GM12864 (cell line): ENCODE measurements around the gene DYNC1H1.

ENCODE experiments used
- DNase-seq: peaks from one replicate; pipeline ENCODE4 v3.0.0-alpha.2; 2011; ENCODE audit warnings: low read depth
- H3K4me3 ChIP-seq: 2 replicates; pipeline ENCODE4 v1.5.1; 2011; ENCODE audit warnings: mild to moderate bottlenecking, low read depth, low read length, control low read depth
- TF ChIP-seq, protein P1 (sequence below): IDR thresholded peaks from 2 replicates; pipeline ENCODE4 v1.5.1; 2011; ENCODE audit warnings: low read depth, mild to moderate bottlenecking, moderate library complexity, low read length, control low read depth, inconsistent platforms; ENCODE audit errors: missing control alignments

The DYNC1H1 gene

DNA sequence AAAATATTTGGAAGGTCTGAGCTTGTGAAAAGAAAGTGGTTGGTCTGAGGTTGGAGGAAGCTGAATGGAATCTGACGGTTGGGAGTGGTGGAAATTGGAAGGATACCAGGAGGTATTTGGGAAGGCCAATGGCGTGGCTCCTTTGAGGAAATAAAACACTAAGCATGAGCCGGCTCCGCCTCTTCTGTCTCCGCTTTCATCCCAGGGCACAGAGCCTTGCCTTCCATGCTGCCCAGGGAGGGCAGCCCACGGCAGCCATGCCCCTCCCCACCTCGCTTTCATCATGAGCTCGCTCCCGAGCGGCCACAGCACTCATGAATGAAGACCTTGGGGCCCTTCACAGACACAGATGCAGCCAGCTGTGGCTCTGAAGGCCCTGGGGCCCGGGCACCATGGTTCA lies 86.3 kb downstream of the DYNC1H1 start:
- TF ChIP-seq, protein P1, sequence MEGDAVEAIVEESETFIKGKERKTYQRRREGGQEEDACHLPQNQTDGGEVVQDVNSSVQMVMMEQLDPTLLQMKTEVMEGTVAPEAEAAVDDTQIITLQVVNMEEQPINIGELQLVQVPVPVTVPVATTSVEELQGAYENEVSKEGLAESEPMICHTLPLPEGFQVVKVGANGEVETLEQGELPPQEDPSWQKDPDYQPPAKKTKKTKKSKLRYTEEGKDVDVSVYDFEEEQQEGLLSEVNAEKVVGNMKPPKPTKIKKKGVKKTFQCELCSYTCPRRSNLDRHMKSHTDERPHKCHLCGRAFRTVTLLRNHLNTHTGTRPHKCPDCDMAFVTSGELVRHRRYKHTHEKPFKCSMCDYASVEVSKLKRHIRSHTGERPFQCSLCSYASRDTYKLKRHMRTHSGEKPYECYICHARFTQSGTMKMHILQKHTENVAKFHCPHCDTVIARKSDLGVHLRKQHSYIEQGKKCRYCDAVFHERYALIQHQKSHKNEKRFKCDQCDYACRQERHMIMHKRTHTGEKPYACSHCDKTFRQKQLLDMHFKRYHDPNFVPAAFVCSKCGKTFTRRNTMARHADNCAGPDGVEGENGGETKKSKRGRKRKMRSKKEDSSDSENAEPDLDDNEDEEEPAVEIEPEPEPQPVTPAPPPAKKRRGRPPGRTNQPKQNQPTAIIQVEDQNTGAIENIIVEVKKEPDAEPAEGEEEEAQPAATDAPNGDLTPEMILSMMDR, result no peak
- no peak for DNase-seq

DNA sequence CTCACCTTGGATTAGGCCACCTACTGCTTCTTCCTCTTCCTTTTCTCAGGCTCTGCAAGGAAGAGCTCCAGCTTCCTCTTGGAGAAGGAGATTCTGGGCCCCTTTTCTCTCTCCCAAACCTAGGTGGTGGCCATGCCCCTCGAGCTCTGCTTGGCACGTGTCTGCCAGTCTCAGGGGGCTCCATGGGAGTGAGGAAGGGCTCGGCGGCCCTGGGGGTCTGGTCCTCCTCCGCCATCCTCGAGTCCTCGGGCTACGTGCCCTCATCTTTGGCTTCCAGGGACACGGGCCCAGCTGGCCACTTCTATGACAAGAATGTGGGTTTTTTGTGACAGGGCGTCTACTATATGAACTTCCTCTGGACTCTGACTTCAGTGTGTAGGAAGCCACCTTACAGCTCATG lies 88.1 kb downstream of the DYNC1H1 start:
- DNase-seq, result no peak
- TF ChIP-seq, protein P1, result no peak
- no peak overlapping the region for H3K4me3 ChIP-seq

More for the DNA sequence above, 86.3 kb downstream of the DYNC1H1 start:
- no peak overlapping the region for H3K4me3 ChIP-seq

DNA sequence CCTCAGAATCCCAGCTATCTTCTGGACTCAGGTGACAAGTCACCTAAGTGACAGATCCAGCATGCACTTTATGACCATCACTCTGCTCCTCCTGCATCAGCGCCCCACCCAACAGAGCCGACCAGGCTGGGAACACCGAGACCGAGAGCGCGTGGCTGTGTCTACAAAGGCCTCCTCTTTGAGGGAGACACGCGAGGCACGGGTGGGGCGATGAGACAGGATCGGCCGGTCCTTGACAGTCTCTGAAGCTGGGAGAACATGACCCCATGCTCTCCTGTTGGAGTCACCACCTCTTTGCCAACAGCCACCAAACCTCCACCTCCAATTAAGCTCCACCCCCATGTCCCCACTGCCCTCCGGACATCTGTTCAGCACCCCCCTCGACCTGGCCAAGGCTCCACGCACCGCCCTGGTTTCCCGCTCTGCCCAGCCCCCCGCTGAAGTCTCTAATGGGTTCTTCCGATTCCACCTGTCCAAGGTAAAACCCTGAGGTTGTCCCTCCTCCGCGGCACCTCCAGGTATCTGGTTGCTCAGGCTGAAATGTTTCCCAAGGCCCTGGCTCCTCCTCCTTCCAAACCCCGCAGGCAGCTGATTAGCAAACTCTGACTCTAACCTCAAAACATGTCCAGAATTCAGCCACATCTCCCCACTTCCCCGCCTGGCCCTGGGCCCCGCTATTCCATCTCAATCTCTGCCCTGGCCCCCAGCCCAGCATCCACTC lies 91.0 kb downstream of the DYNC1H1 start:
- TF ChIP-seq, protein P1, result no peak
- no peak overlapping the region for H3K4me3 ChIP-seq
- no peak for DNase-seq

DNA sequence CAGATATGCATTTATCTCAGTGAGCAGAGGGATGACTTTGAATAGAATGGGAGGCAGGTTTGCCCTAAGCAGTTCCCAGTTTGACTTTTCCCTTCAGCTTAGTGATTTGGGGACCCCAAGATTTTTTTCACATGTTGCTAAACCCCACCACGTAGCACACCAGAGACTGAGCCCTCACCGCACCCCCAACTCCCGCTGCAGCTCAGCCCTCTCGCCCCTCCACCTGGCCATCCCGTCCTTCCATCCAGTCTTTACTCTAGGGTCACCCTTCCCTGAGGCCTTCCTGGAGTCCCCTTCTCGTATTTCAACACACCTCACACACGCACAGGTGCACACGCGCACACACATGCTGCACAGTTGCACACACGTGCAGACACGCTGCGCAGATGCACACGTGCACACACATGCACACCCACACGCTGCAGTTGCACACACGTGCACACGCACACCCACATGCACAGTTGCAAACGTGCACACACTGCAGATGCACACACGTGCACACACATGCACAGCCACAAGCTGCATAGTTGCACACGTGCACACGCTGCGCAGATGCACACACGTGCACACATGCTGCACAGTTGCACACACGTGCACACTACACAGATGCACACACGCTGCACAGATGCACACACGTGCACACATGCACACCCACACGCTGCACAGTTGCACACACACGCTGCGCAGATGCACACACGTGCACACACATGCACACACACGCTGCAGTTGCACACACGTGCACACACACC lies 92.5 kb downstream of the DYNC1H1 start:
- no peak for DNase-seq
- no peak overlapping the region for H3K4me3 ChIP-seq

DNA sequence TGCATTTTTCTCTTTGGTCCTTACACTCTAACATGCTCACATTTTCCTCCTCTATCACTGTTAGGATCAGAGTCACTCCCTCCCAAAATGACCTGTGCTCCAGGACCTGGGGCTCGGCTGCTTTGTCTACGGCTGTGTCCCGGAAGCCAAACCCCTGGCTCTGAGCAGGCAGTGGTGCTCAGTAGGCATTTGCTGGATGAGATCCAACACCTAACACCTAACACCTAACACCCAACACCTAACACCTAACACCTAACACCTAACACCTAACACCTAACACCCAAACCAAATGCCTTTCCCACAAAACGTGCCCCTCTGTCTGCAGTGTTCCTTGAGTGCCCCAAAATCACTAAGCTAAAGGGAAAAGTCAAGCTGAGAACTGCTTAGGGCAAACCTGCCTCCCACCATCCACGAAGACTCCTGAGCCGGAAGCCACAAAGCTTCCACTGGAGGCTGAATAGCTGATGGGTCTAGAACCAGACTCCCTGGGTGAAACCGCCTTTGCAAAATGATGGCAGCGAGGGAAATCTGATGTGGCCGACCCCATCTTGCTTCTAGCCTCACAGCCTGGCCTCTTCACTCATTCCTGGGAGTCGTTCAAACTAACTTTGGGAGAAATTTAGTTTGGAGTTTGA lies 93.2 kb downstream of the DYNC1H1 start:
- TF ChIP-seq, protein P1, result no peak
- no peak for DNase-seq
- H3K4me3 ChIP-seq, result no peak overlapping the region

More for the DNA sequence above, 92.5 kb downstream of the DYNC1H1 start:
- TF ChIP-seq, protein P1, result no peak

DNA sequence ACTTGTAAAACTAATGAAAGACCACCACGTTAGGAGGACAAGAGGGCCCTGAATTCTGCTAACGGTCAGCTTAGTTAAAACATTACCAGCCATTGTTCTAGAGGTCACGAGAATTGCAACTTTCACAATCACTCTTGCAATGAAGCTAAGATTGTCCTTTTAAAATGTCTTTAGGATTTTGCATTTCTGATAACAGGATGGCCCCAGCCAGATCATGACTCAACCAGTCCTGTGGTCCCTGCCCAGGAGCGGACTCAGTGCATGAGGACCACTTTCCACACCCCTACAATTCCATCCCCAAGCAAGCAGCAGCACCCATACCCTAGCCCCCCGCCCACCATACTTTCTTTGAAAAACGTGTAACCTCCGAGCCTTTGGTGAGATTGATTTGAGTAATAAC lies 93.8 kb downstream of the DYNC1H1 start:
- TF ChIP-seq, protein P1, result no peak
- no peak for DNase-seq
- no peak overlapping the region for H3K4me3 ChIP-seq
